Measurements from ENCODE around the gene KLHL6. TPM values are rescaled to one million over a fixed set of nuclear protein-coding genes. Genes with fewer than 3 reads are reported as not detected.

KLHL6 gene
- total and polyA plus RNA-seq, 2 of the 13 experiments (the other 11 are each of a cell fraction or from before 2014, with no cell fraction given): not detected

DNA sequence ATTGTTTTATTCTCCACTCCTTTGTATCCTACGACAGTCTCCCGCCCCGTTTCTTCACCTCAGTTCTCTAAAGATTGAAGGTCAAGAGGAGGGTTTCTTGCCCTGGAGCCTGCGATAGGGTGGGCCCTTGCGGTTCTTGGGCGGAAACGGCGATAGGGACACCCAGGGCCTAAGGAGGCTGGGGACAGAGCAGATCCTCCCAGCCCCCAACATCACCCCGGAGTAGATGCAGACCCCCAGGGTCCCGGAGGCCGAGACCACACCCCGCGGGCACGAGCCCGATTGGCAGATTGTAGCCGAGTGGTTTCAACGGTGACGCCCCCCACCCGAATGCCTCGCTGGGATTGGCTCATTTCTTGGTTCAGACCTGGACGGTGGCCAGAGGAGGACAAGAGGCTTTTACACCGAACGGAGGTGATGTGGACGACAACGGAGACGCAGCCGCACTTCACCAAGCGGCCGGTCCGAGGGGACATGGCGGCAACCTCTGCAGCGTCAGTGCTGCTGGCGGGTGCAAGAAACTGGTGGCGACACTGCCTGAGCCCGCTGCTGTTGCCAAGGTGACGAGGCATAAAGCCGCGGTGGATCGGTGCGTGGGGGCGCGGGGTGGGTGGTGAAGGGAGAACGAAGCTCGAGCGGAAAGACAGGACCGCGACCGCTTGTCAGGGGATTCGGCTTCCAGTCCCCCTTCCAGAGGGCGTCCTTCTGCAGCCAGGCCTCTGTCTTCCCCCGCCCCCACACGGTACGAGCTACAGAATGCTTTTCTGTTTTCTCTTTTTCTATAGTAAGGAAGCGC is 108.1 kb downstream of the KLHL6 start (continued):
- TF ChIP-seq ZNF766 (CRISPR knock-in tag; IDR thresholded peaks at IDR 0.05; ENCODE audit: borderline replicate concordance) (peak; percentile 72), ZNF670 (CRISPR knock-in tag; IDR thresholded peaks at IDR 0.05; ENCODE audit: borderline replicate concordance) (peak; percentile 90; the same call in 1 of the 2 replicates), ZNF34 (CRISPR knock-in tag; IDR thresholded peaks at IDR 0.05; ENCODE audit: borderline replicate concordance) (no peak), ZNF296 (CRISPR knock-in tag; conservative IDR thresholded peaks at IDR 0.05) (no peak), PCBP1 (IDR thresholded peaks at IDR 0.05; ENCODE audit: borderline replicate concordance, low read depth, low read length) (no peak), NRL (CRISPR knock-in tag; IDR thresholded peaks at IDR 0.05; ENCODE audit: borderline replicate concordance) (peak; percentile 87; the same call in 1 of the 2 replicates), SAFB2 (CRISPR knock-in tag; IDR thresholded peaks at IDR 0.05; ENCODE audit: borderline replicate concordance, low read depth) (0 out of 2 replicates have a peak, but pooled peaks have one; percentile 41), AGO2 (optimal IDR thresholded peaks at IDR 0.05; ENCODE audit: low read depth, low read length) (no peak), ARID2 (CRISPR knock-in tag; IDR thresholded peaks at IDR 0.05; ENCODE audit: borderline replicate concordance) (peak; percentile 73; the same call in 1 of the 2 replicates), PHF8 (CRISPR knock-in tag; IDR thresholded peaks at IDR 0.05) (peak; percentile 98), ZNF616 (CRISPR knock-in tag; IDR thresholded peaks at IDR 0.05; ENCODE audit: low read depth) (peak; percentile 84; the same call in 1 of the 2 replicates), CREM (IDR thresholded peaks at IDR 0.05) (peak; percentile 64), CREM (CRISPR knock-in tag; IDR thresholded peaks at IDR 0.05) (no peak), HMG20A (CRISPR knock-in tag; IDR thresholded peaks at IDR 0.05; ENCODE audit: borderline replicate concordance) (peak; percentile 43; the same call in 1 of the 2 replicates), HNRNPL (IDR thresholded peaks at IDR 0.05; ENCODE audit: low read depth, low read length) (0 out of 2 replicates have a peak, but pooled peaks have one; percentile 64), SMARCE1 (IDR thresholded peaks at IDR 0.05; ENCODE audit: borderline replicate concordance) (no peak), ZNF75D (CRISPR knock-in tag; IDR thresholded peaks at IDR 0.05; ENCODE audit: borderline replicate concordance) (no peak)
- TF ChIP-seq, protein P1, sequence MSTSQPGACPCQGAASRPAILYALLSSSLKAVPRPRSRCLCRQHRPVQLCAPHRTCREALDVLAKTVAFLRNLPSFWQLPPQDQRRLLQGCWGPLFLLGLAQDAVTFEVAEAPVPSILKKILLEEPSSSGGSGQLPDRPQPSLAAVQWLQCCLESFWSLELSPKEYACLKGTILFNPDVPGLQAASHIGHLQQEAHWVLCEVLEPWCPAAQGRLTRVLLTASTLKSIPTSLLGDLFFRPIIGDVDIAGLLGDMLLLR (CRISPR knock-in tag; IDR thresholded peaks at IDR 0.05): peak; percentile 75
- TF ChIP-seq, protein P2, sequence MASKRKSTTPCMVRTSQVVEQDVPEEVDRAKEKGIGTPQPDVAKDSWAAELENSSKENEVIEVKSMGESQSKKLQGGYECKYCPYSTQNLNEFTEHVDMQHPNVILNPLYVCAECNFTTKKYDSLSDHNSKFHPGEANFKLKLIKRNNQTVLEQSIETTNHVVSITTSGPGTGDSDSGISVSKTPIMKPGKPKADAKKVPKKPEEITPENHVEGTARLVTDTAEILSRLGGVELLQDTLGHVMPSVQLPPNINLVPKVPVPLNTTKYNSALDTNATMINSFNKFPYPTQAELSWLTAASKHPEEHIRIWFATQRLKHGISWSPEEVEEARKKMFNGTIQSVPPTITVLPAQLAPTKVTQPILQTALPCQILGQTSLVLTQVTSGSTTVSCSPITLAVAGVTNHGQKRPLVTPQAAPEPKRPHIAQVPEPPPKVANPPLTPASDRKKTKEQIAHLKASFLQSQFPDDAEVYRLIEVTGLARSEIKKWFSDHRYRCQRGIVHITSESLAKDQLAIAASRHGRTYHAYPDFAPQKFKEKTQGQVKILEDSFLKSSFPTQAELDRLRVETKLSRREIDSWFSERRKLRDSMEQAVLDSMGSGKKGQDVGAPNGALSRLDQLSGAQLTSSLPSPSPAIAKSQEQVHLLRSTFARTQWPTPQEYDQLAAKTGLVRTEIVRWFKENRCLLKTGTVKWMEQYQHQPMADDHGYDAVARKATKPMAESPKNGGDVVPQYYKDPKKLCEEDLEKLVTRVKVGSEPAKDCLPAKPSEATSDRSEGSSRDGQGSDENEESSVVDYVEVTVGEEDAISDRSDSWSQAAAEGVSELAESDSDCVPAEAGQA (IDR thresholded peaks at IDR 0.05; ENCODE audit: low read depth): peak; percentile 23; the same call in 1 of the 2 replicates
- TF ChIP-seq, protein P2 (CRISPR knock-in tag; IDR thresholded peaks at IDR 0.05; ENCODE audit: borderline replicate concordance): 0 out of 2 replicates have a peak, but pooled peaks have one; percentile 55
- TF ChIP-seq, protein P3, sequence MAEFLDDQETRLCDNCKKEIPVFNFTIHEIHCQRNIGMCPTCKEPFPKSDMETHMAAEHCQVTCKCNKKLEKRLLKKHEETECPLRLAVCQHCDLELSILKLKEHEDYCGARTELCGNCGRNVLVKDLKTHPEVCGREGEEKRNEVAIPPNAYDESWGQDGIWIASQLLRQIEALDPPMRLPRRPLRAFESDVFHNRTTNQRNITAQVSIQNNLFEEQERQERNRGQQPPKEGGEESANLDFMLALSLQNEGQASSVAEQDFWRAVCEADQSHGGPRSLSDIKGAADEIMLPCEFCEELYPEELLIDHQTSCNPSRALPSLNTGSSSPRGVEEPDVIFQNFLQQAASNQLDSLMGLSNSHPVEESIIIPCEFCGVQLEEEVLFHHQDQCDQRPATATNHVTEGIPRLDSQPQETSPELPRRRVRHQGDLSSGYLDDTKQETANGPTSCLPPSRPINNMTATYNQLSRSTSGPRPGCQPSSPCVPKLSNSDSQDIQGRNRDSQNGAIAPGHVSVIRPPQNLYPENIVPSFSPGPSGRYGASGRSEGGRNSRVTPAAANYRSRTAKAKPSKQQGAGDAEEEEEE (CRISPR knock-in tag; IDR thresholded peaks at IDR 0.05; ENCODE audit: borderline replicate concordance): no peak; the same call in 1 of the 2 replicates

Measured in HepG2 (cell line).